ENCODE results near the gene PLXNB2. TPM values are rescaled to one million over a fixed set of nuclear protein-coding genes. Genes with fewer than 3 reads are reported as not detected.

PLXNB2 gene
- total RNA-seq, 1 donor from 2014 or later = 582 TPM

DNA sequence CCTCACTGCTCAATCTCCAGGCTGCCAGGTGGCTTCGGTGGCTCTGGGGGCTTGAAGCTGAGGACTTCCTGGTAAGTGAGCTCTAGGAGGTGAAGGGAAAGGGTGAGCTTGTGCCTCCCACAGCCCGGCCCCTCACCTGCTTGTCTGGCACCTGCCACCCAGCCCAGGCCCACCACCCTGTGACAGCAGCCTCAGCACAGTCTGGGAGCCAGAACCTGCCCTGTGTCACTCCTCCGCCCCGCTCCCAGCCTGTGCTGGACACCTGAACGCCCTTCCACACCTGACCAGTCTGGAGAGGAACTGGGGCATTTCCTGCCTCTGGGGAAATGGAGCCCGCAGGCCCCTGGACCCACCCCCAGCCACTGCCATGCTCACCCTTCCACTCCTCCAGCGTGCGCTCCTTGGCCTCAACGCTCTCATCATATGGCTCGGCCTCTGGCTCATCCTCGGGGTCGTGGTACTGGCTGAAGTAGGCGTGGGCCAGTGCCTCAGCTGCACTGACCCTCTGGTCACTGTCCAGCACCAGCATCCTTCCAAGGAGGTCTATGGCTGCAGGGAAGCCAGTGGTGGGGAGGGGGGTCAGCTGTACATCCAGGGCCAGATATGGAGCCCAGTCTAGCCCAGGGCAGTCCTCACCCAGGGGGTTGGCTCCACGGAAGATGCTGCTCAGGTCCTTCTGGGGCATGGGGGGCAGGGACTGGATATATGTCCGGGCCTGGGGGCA, 42.3 kb downstream of the PLXNB2 start:
- no peak for DNase-seq (ENCODE audit: low read depth)

DNA sequence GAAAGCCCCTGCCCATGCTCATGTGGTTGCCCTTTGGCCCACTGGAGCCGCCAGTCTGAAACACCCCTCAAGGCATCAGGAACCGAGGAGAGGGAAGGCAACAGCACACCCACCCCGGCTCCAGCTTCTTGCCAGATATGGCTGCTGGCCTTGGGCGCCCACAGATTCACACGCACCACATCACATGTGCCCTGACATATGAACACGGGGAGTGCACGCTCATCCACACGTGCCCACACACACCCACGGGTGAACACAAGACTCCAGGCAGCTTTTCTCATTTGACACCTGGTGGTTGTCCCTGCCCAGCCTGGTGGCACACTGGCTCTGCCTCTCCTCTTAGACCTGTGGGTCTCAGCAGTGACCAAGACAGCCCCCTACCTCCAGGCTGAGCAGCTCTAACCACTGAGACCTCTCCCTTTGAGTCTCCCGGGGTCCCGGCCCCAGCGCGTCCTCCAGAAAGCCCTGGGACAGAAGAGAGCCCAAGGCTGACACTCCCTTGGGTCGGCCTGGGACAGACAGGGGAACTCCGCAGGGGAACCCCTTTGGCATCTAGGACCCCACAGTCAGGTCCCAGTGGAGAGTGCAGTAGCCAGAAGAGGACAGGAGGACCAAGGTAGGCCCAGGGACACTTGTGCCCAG, 43.2 kb downstream of the PLXNB2 start:
- DNase-seq (ENCODE audit: low read depth) = no peak

DNA sequence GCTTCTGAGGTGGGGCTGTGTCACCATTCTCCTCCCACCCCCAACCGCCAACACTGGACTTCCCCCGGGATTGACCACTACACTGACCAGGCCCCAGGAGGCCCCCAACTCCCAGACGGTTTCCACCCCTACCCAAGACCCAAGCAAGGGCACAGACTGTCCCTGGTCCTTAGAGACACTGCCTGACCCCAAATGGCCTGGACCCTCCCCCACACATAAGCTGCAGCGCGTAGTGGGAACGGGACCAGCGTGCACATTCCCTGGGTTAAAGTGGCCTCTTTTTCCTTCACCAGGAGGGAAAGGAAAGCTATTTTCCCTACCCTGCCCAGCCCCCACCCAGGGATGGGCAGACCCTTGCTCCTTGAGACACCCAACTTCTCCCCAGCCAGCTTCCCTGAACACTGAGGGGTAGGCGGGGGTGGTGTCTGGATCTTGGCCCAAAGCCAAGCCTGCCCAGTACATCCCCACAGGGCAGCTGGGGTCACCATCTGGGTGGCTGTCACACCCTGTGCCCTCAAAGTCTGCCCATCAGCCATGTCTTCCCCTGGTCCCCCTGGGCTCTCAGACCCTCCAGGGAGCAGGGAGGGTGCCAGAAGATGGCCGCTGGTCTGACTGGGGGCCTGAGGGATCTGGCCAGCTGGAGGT, 44.4 kb downstream of the PLXNB2 start:
- no peak for DNase-seq (ENCODE audit: low read depth)

DNA sequence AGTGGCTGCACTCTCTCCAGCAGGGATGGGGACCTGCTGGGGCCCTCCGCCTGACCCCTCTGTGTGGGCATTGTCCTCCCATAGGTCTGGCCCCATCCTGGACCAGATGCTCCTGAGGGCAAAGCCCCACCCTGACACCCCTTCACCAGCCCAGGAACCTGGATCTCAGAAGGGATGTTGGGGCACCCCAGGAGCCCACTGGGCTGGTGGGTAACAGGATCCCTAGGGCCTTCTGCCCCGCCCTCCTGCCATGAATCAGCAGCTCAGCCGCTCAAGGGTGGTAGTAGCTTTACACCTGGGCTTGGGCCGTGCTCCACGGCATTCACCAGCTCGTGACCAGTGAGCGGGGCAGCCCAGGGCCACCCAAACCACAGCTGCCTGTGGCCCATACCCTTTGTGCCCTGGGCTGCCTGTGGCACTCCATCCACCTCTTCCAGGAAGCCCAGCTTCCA, 45.0 kb downstream of the PLXNB2 start:
- DNase-seq (ENCODE audit: low read depth) = peak; percentile 11

DNA sequence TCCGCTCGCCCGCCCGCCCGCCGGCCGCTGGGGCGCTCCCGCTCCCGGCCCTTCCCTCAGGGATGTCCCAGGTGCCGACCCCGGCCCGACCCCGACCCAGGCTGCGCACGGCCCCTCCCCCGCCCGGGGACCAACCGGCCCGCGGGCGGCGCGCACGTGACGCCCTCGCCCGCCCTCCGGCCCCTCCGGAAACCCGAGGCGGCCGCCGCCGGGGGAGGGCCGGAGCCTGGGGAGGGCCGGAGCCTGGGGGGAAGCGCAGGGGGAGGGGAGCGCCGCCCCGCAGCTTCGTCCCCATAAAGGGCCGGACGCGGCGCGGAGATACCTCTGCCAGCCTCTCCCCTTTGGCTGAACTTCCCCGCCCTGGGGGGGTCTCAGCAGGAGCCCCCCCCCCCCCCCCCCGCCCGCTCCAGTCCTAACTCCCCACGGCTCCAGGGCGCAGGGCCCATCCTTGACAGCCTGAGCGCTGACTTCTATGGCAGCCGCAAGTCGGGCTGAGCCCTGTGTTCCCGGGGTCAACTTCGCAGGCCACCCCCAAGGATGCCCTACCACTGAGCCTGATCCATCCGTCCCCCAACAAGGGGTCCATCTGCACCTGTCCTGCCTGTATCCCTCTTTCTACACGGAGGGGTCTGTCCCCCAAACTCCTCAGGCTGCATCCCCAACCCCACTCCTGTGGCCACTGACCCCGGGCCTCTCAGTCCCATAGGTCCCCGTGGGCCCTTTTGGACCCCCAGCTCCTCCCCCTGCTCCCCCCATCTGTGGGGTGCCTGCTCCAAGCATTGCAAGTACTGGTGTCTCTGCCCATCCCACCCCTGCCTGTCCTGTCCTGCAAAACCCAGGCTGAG, 45.6 kb downstream of the PLXNB2 start, which contains the start of gene MAPK12:
MAPK12 (minus strand) TSS at position 69 of the 845 bp plus-strand sequence. CDS start 174 bp downstream, outside the sequence.
- no peak for DNase-seq (ENCODE audit: low read depth)

DNA sequence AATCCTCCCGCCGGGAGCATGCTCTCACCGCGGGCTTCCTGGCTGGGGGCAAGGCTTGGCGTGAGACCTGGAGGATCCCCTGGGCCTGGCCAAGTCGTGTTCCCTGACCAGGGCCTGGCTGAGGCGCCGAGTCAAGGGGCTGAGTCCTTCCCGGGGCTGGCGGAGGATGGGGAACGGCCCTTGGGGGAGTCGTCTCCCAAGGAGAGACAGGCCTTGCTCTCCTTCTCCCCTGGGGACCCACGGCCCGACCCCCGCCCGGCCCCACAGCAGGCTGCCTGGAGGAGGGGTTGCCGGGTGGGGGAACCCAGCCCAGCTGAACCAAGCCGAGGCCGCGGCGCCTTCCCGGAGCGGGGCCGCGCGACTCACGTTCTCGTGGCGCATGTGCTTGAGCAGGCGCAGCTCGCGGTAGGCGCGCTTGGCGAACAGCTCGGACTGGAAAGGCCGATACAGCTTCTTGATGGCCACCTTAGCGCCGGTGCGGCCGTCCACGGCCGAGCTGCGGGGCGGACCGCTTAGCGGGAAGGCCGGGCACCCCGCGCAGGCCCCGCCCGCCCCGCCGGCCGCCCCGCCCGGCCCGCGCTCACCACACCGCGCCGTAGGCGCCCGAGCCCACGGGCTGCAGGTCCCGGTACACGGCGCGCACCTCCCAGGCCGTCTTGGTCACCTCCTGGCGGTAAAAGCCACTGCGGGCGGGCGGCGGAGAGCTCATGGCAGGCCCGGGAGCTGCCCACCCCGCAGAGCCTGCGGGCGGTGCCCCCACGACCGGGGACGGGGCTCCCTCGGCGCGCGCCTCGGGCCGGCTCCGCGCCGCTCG, 46.4 kb downstream of the PLXNB2 start:
- peak; percentile 16 for DNase-seq (ENCODE audit: low read depth)

DNA sequence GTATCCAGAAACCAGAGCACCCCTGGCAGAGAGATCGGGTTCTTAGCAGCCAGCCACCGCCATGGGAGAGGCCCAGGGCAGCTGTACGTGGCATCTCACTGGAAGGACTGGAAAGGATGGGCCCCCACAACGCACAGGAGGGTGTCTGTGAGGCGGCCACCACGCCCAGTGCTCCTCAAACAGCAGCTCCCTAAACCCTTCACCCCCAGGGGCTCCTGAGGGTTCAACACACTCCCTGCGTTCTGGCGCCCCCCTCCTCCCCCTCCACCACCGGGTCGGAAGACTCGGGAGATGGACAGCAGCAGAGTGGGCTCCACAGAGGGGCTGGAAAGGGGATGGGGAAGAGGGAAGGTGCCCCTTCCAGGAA, 47.0 kb downstream of the PLXNB2 start:
- no peak for DNase-seq (ENCODE audit: low read depth)

DNA sequence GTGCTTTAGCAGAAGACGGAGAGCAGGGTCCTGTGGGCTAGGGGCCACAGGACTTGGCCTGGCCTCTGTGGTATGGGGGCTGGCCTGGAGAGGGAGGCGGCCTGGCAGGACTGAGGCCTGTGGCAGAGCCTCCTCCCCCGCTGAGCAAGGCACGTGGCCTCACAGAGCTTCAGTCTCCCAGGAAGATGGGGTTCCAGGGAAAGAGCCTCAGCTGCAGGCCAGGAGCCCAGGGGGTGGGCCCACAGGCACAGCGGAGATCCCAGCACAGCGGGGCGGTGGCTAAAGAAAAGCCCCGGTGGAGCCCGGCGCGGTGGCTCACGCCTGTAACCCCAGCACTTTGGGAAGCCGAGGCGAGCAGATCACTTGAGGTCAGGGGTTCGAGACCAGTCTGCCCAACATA, 48.1 kb downstream of the PLXNB2 start:
- DNase-seq (ENCODE audit: low read depth) = no peak

DNA sequence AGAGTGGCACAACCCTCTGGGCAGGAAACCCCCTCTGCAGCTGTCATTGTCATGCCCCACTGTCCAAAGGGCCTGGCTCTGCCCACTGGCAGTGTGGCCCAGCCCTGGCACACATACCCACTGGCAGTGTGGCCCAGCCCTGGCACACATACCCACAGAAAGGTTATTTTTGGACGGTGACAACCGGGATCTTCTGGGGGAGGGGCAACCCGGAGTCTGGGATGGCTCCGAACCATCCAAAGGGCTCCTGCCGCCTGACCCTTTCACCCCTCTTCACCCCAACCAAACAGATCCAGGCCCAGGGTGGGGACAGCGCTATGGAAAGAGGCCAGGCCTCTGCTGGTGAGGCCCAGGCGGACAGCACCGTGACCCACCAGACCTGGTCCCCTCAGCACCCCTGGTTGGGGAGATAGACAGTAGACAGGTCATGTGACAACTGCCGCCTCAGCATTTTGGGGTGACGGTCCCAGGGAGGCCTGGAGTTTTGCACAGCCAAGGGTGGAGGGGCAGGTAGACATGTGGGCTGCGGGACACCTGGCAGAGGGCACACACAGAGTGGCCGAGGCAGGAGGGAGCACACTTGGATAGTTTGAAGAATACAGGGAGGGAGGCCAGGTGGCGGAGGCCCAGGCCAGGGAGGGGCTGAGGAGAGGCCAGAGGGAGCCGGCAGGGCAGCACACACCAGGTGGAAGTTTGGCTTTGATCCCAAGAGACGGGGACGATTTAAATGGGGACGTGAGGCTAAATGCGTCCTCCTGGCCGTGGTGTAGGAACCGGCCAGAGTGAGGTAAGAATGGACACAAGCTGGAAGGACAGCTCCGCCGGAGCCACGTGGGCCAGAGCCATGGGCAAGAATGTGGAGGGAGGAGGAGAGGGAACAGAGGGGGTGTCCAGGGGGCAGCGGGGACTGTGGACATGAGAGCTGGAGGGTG, 48.8 kb downstream of the PLXNB2 start:
- no peak for DNase-seq (ENCODE audit: low read depth)

DNA sequence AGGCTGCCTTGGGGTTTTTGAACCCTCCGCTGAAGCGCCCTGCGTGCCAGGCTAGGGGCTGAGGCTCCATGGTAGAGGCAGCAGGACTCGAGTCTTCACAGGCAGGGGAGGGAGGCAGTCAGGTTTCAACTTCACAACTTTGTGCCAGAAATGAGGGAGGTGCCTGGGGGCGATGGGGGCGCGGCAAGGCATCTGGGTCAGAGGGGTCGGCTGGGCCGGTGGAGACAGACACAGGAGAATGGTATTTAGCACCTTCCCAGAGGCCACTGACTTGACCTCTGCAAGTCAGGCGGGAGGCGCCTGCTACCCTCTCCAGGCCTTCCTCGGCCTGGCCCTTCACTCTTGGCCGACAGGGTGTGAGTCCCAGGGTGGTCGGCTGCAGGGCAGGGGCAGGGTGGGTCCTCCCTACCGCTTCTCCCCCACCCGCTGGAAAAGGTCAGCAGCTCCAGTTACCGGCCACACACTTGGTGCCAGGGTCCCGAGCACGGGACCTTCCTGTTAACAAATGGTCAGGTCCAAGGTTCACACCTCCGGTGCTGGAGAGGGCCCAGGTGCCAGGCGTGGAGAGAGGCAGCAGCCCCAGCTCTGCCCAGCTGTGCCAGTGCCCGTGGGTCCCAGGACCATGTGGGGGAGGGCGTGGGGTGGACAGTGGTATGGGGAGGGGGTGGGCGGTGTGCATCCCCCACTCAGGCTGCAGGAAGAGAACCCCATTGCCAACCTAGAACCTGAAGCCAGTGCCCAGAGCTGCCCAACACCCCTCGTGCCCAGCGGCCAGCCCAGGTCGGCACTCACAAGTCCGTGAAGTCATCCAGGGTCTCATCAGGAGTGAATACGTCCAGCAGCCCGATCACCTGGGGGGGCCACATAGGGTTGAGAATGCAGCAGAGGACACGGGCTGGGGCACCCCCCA, 49.7 kb downstream of the PLXNB2 start:
- DNase-seq (ENCODE audit: low read depth) = no peak

DNA sequence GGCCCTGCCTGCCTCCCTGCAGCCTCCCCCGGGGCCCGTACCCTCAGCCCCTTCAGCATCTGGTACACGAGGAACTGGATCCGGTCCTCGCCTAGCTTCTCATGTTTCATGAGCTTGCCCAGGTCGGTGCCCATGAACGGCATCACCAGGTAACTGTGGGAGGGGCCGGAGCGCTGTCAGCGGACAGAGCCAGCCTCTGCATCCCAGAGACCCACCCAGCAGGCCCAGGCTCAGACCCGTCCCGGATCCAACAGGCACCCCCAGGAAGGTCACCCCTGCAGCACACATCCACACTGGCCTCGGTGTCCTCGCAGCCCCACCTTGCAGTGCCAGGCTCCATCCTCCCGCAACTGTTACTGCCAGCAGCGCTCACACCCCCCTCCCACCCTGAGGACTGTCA, 50.4 kb downstream of the PLXNB2 start:
- no peak for DNase-seq (ENCODE audit: low read depth)

DNA sequence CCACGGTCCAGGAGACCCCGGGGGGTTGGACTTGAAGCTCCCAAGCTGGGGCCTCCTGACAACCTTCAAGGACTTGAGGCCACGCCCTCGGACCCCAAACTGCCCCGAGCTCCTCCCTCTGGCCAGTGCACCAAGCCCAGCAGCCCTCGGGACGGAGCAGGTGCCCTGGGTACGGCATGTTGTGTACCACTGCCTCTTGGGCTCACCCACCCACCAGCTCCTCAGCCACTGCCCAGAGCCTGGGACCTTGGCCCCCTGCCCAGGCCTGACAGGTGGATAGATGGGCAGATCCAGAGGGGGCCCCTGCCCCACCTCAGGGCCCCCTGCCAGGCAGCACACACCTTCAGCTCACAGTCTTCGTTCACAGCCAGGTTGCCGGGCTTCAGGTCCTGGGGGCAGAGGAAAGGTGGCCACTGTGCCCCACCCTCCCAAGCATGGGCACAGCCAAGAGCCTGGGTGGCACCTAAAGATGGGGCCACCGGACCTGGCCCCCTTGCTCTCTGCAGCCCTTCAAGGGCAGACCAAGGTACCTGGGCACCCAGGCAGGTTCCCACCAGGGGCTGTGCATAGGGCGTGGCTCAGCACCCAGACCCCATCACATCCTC, 51.1 kb downstream of the PLXNB2 start:
- no peak for DNase-seq (ENCODE audit: low read depth)

DNA sequence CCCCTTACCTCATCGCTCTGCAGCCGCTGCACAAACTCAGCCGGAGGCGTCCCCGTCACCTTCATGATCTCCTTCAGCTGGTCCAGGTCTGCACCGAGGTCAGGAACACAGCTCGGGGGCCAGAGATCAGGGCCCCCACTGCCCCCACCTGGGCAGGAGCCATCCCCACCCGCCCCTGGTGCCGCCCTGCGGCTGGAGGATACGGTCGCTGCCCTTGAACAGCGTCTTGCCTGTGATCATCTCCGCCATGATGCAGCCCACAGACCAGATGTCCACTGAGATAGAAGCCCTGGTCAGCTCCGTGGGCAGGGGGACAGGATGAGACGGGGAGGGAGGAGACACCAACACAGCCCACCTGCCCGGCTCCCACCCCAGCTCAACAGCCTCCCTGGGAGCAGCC, 51.8 kb downstream of the PLXNB2 start:
- DNase-seq (ENCODE audit: low read depth) = no peak

DNA sequence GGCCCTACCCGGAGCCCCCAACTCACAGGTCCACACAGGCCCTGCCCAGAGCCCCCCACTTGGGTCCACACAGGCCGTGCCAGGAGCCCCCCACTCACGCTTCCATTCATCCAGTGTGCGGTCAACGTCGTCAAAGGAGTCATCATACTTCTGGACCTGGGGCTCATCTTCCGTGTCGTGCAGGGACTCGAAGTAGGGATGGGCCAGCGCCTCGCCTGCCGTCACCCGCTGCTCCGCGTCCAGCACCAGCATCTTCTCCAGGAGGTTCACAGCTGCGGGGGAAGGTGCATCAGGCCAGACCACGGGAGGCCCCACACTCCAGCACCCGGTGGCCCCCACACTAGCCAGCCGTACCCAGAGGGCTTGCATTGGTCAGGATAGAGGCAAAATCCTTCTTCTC, 52.3 kb downstream of the PLXNB2 start:
- no peak for DNase-seq (ENCODE audit: low read depth)

DNA sequence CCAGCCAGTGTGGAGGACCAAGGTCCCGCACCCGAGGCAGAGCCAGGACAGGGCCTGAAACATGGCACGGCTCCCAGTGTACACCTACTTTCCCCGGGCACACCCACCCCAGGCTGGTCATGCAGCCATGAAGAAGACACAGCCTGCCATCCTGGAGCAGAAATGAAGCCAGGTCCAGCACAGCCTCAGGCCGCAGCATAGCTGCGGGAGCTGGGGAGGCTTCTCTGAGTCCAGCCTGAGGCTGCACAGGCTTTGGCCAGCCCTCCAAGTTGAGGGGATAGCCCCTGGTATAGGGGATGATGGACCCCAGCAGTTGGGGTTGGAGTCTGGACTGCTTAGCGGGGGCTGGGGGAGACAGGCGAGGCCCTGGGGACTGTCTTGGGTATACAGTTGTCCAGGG, 53.5 kb downstream of the PLXNB2 start:
- no peak for DNase-seq (ENCODE audit: low read depth)

DNA sequence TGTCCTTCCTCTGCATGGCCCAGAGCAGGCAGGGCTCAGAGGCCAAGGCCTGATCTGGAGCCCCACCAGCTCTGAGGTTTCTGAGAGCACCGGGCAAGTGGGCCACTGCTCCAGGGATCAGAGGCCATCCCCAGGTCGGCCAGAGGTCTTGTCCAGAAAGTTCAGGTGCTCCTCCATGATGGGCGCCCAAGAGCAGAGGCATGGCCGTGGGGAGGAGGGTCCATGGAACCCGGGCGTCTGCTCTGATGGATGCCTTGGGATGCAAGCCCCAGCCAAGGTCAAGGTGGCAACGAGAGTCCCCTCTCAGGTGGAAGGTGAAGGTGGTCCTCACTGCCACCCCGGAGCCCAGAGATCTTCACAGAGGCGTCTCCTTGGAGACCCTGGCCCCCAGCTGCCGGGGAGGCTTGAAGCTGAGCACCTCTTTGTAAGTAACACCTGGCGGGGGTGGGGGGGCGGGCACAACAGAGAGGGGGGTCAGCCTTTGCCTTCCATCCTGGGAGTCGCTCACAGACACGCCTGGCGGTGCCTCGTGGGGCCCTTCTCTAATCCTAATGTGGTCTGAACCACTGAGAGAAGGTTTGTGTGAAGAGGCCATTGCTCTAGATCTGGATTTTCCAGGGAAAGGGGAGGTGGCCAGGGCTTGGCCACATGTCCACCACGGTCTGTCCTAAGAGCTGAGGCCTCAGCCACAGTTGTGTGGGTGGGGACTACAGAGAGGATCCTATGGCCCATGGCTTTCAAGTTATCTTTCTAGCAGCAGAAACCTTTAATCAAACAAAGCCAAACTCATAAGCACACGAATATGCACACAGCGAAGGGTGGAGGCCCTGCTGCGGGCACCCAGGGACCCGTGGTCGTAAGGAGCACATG, 54.2 kb downstream of the PLXNB2 start:
- DNase-seq (ENCODE audit: low read depth) = no peak
